GM21717 (cell line): Measurements from ENCODE around the gene SLC22A23.

ENCODE experiments used
- ATAC-seq: cut with Tn5 transposase; IDR thresholded peaks from one replicate; pipeline ENCODE4 v1.9.1; 2021; ENCODE audit warnings: mild to moderate bottlenecking, moderate library complexity; ENCODE audit not compliant: unreplicated experiment

The SLC22A23 gene

DNA sequence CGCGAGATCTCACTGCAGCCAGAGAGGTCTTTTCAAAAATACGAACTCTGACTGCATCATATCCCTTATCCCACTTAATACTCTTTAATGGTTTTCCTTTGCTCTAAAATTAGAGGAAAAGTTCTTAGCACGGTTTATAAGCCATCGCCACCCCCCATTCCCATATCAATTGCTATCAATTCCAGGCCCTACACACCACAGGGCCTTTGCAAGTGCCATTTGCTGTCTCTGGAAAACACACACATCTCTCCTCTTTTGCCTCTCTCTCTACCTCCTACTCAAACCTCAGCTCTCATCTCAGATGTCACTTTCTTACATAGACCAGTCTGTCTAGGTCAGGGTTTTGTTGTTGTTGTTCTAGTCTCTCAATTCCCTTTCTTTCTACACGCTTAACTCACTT is 9.8 kb downstream of the SLC22A23 start:
- no peak for ATAC-seq

DNA sequence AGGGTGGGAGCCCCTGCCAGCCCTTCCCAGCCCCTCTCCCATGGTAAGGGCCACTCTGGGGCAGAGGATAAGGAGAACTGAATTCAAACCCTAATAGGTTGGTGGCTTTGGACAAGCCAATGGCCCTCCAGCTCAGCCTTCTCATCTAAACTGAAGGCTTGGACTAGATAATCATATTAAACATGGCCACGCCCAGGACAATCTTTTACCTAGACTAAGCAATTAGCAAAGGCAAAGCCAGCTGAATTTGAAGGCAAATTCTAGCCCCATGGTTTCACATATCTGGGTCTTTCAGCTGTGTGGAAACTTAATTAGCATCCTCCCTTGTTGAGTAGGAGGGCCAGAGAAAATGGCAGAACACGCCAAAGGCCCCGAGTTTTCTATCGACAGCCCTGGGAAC is 10.7 kb downstream of the SLC22A23 start:
- no peak for ATAC-seq

DNA sequence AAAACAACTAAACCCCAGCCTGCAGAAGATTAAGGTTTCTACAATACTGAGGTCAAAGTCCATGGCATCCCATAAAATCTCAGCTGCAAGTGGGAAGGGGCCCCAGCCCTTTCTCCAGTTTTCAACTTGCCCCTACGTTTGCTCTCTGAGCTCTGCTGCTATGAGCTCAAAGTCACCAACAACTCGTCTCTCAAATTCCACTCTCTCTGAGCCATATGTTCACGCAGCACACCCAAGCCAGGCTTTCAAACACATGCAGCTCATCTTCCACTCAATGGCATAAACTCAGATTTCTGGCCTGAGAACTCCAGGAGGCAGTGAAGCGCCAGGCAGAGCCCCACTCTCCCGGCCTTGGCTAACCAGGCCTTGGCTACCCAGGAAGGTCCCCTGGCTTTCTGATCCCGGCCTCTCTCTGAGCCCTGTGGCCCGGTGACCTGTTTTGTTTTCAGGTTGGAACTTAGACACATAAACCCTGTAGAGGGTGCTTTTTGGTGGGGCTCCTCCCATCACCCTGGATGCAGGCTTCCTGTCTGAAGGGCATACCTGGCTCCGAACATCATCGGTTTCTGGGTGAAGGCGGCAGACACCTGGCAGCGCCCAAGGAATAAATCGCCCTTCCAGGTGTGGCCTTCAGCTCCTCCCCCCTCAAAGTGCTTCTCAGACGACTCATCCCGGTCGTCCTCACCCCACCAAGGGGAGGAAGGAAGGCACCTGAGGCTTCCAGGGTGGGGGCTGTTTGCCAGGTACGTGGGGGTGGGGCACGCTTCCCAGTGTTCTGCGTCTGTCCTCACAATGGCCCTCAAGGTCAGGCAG is 12.4 kb downstream of the SLC22A23 start:
- no peak for ATAC-seq

GRCh38 chr6:3443221-3443515 is 13.7 kb downstream of the SLC22A23 start:
- ATAC-seq: no peak

- ATAC-seq: no peak
Measured at GRCh38 chr6:3442431-3443220, 14.2 kb downstream of the SLC22A23 start.

DNA sequence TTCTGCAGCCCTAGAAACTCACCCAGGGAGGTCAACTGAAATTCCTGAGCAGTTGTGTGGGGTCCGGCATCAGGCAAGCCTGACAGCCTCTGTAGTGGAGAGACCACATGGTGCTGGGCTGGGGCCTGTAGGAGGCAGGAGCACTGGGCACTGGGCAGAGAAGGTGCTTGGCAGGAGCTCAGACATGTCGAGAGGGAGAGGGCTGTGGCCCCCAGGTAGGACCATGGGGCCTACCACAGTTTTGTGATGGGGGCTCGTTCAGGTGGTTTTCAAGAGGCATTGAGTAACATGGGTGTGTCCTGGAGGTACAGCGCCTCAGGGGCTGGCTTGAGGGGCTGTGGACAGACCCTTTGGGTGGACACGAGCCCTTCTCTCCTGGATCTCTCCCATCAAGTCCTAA is 15.9 kb downstream of the SLC22A23 start:
- no peak for ATAC-seq

DNA sequence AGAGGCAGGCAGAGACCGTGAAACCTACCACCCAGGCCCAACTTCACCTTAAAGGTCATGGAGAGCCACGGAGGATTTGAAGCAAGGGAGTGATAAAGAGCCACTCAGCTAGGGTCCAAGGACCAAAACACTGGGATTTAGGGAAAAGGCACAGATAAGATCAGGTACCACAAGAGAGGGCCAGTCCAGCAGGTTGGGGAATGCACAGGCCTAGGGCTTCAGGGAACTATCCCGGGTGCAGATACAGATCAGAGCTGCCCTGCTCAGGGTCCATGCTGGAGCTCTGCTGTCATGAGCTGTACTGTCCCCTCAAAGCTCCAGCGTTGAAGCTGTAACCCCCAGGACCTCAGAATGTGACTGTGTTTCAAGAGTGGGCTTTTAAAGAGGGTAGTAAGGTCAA is 16.9 kb downstream of the SLC22A23 start:
- ATAC-seq: no peak

DNA sequence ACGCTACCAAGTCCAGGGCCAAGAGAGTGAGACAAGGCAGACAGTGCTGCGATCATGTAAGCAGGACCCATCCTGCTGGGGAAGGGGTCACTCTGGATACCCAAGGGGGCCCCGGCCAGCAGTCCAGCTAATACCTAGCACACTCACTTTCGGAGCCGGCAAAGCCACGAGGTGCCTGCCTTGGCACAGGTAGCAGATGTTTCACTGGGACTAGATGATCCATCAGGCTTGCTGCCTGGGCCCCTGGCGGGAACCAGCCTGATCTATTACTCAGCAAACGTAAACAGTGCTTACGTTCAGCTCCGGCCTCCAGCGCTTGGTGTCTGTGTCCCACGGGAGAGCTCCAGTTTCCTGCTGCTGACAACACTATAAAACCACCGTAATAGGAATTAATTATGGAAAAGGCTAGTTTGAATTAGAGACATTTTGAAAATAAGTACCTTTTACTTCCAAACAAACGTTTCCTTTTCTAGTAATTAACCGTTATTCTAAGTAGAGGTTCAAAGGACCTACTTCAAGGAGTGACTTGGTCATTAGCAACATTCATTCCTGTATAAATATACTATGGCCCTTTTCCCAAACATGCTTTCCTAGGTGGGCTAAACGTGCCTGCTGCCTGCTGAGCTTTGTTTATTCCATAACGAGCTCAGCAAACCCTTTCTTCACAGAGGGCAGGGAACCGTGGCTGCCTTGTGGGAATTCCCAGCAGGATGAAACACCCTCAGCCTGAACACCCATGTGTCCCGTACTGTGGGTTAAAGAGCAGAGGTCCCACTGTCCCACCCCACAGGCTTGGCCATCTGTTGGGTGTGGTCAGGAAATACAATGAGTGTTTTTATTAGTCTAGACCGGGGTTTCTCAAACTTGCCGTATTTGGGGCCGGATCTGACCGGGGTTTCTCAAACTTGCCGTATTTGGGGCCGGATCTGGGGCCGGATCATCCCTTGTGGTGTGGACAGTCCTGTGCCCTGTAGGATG is 18.4 kb downstream of the SLC22A23 start:
- no peak for ATAC-seq

DNA sequence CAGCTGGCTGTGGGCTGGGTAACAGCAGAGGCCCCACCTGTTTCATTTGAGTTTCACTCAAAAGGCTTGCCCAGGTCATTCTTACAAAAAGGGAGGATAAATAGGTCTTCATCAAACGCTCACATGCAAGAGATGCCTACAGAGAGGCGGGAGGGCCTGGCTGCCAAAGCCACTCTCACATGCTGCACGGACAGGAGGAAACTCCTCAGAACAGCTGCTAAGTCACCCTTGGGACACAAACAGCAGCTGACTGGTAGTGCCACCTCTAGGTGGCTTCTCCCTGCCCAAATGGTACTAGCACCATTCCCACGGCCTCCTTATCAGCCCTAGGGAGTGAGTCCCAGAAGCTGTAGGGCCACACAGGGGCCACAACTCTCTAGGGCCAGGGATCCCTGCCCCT is 23.8 kb downstream of the SLC22A23 start:
- no peak for ATAC-seq

DNA sequence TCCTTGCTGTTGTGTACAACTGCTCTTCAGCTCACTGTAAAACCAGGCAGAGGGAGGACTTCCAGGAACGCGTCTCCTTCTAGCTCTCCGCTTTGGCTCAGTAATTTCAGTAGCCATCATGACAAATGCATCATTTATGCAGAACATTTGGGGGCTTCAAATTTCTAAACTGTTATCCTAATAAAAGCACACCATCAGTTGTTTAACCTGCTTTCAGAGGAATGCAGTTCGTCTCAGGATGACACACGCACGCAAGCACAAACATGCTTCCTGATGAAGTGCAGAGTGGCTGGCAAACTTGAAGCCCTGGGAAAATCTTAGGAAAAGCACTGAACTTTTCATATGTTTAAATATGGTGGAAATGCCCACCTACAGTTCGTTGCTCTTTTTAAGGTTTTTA is 24.4 kb downstream of the SLC22A23 start:
- ATAC-seq: no peak

DNA sequence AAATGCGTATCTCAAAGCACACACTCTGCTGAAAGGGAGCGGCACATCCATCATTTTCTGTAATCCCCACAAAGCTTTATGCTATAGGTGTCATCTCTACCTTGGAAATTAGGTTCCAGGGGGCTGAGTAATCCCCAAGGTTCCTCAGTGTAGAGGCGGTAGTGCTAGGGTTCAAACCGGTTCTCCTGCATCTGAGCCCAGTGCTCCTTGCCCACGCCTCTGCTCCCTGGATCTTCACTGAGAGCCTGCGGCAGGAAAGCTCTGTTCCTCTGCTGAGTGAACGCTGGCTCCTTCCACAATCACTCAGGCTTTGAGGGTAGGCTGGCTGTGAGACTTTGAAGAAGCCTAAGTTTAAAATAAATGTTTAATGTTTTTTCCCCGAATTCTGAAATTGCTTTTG is 24.9 kb downstream of the SLC22A23 start:
- no peak for ATAC-seq

DNA sequence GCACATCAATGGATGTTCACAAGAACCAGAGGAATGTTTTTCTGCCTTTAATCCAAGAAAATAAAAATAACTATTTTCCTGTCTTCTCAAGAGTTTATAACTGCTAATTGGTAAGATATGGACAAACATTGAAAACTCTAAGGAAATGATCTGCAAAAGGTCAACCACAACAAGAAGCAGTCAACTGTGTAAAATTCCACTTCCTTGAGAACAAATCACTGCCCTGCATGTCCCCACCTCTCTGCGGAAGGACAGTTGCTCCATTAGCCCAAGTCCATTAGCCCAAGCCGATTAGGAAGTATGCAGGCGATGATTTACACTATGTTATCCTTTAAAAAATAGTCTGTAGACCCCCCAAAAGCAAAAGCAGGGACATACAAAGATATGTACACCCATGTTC is 27.6 kb downstream of the SLC22A23 start:
- no peak for ATAC-seq

DNA sequence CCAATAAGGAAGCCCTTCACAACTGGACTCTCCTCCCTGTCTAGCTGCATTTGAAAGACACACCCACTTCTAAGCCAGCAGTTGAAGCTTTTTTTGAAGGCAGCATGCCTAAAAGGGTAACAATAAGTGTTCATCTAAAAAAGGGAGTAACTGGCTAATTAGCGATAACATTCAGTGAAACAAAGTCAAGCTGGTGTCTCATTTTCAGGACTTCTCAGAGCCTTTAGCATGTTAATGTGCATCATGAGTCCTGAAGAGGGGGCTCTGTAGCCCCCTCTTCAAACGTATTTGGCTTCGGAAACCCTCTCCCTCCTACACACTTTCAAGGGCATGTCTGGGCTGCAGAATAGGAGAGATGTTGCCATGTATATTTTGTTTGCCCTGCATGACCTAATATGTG is 28.1 kb downstream of the SLC22A23 start:
- no peak for ATAC-seq

DNA sequence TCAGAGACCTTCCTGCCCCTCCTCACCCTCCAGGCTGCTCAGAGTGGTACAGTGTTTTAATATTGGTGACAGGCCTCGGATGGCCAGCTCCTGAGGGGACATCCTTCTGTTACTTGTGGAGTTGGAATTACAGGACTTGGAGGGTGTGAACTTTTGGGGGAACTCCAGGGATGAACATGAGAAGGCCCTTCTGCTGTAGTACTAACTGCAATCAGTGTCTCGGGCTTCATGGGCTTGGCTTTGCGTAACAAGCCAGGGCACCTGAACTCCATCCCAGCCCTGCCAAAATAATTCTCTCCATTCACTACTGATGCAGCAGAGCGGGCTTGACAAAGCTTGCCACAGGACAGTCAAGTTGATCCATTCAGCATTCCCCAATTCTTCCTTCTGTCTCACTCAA is 28.6 kb downstream of the SLC22A23 start:
- no peak for ATAC-seq

DNA sequence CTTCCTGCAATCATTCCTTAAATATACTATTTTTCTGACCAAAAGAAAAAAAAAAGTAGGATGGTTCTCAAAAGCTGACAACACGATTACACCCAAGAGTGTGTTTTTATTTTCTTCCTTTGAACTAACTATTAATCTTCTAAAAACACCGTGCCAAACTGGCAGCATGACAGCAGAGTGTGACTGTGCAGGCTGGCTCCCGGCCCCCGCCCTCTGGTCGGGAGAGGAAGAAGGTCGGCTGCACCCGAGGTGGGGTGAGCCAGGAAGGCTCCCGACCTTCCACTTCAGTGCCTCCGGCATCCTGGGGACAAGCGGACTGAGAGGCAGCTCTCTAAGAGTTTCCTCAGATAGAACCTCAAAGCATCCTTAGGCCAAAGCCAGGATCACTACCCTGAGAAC is 29.2 kb downstream of the SLC22A23 start:
- ATAC-seq: no peak

- ATAC-seq: no peak
Measured at GRCh38 chr6:3426927-3427686, 29.7 kb downstream of the SLC22A23 start.

- no peak for ATAC-seq
Measured at GRCh38 chr6:3426091-3426926, 30.5 kb downstream of the SLC22A23 start.

- no peak for ATAC-seq
Measured at GRCh38 chr6:3425574-3425973, 31.3 kb downstream of the SLC22A23 start.

- no peak for ATAC-seq
Measured at GRCh38 chr6:3424185-3424927, 32.5 kb downstream of the SLC22A23 start.
